HepG2 (cell line): ENCODE results near the gene PRKCI. TPM values are rescaled to one million over a fixed set of nuclear protein-coding genes. Genes with fewer than 3 reads are reported as not detected.

ENCODE experiments used
- JDP2 ChIP-seq: sonication (generic); formaldehyde crosslinking; IDR thresholded peaks from 2 replicates; pipeline ENCODE4 v1.8.1; 2022; ENCODE audit warnings: missing genetic modification reagents, borderline replicate concordance
- KAT8 ChIP-seq: IDR thresholded peaks from 2 replicates; pipeline ENCODE4 v1.6.1; 2016; ENCODE audit warnings: missing genetic modification reagents, missing compliant biosample characterization
- KDM5B ChIP-seq: sonication (generic); formaldehyde crosslinking; IDR thresholded peaks from 2 replicates; pipeline ENCODE4 v1.4.0; 2020; ENCODE audit warnings: missing genetic modification reagents, mild to moderate bottlenecking, borderline replicate concordance
- PHF21A ChIP-seq: sonication (generic); formaldehyde crosslinking; IDR thresholded peaks from 2 replicates; pipeline ENCODE4 v1.5.0; 2020; ENCODE audit warnings: mild to moderate bottlenecking, missing genetic modification reagents
- SCMH1 ChIP-seq: sonication (generic); formaldehyde crosslinking; IDR thresholded peaks from 2 replicates; pipeline ENCODE4 v1.9.0; 2021; ENCODE audit warnings: missing genetic modification reagents, mild to moderate bottlenecking, borderline replicate concordance
- TBX3 ChIP-seq: fragments of 450-650 bp; IDR thresholded peaks from 2 replicates; pipeline ENCODE4 v1.6.1; 2017; ENCODE audit warnings: antibody characterized with exemption, mild to moderate bottlenecking, inconsistent platforms, borderline replicate concordance
- TP53 ChIP-seq: sonication (generic); formaldehyde crosslinking; conservative IDR thresholded peaks from 2 replicates; pipeline ENCODE4 v1.4.0; 2020; ENCODE audit warnings: missing genetic modification reagents
- ZBTB7A ChIP-seq: sonication (generic); formaldehyde crosslinking; IDR thresholded peaks from 2 replicates; pipeline ENCODE4 v1.8.0; 2022; ENCODE audit warnings: mild to moderate bottlenecking, missing genetic modification reagents
- ZNF34 ChIP-seq: sonication (generic); formaldehyde crosslinking; IDR thresholded peaks from 2 replicates; pipeline ENCODE4 v1.4.0; 2020; ENCODE audit warnings: mild to moderate bottlenecking, missing genetic modification reagents, borderline replicate concordance
- polyA plus RNA-seq, 8 experiments: library from polyadenylated mRNA; depleted of rRNA in 3 of 8; stranded (reverse) in 7 of 8; unstranded in 1 of 8; fragments of >200 nt; fragmentation: Illumina TruSeq in 4 of 8; extraction: Trizol in 4 of 8; gene quantifications; 2 replicates each; pipeline versions ENCODE4 v1.2.1 to v1.2.3, GENCODE V29; 2011 to 2016; ENCODE audit warnings: low read depth in 4 of 8, missing spikeins in 1 of 8, mixed read lengths in 1 of 8; ENCODE audit not compliant: insufficient read depth in 1 of 8
- total RNA-seq, 5 experiments: library from RNA; depleted of rRNA; stranded (reverse); fragments of >200 nt; fragmentation: Illumina TruSeq; extraction: Trizol; gene quantifications; 2 replicates each; pipeline ENCODE4 v1.2.3, GENCODE V29; 2016; ENCODE audit warnings: low read depth in 1 of 5
- TF ChIP-seq, protein P1 (sequence below), 2 experiments: sonication (generic) in 1 of 2; formaldehyde crosslinking in 1 of 2; IDR thresholded peaks; 2 replicates each; pipeline versions ENCODE4 v1.6.1 to v1.9.0; 2014 to 2022; ENCODE audit warnings: antibody characterized with exemption in 1 of 2, borderline replicate concordance in 1 of 2, inconsistent platforms in 1 of 2, low read depth in 1 of 2, missing genetic modification reagents in 1 of 2
- TF ChIP-seq, protein P2 (sequence below): sonication (generic); formaldehyde crosslinking; IDR thresholded peaks from 2 replicates; pipeline ENCODE4 v1.4.0; 2020; ENCODE audit warnings: mild to moderate bottlenecking, missing genetic modification reagents, borderline replicate concordance
- TF ChIP-seq, protein P3 (sequence below), 2 experiments: IDR thresholded peaks; 2 replicates each; pipeline ENCODE4 v1.6.1; 2011 to 2012; ENCODE audit warnings: low read length in 2 of 2, borderline replicate concordance in 1 of 2, low read depth in 1 of 2, mild to moderate bottlenecking in 1 of 2, moderate library complexity in 1 of 2
- TF ChIP-seq, protein P4 (sequence below), 2 experiments: sonication (generic) in 1 of 2; formaldehyde crosslinking in 1 of 2; IDR thresholded peaks; 2 replicates each; pipeline versions ENCODE4 v1.4.0 to v1.6.1; 2018 to 2020; ENCODE audit warnings: missing genetic modification reagents in 2 of 2, borderline replicate concordance in 1 of 2, low read depth in 1 of 2, mild to moderate bottlenecking in 1 of 2, missing biosample characterization in 1 of 2

Gene PRKCI
- total and polyA plus RNA-seq, 2 of the 13 experiments (the other 11 are each of a cell fraction or from before 2014, with no cell fraction given) = 17.2 to 30.4 TPM

DNA sequence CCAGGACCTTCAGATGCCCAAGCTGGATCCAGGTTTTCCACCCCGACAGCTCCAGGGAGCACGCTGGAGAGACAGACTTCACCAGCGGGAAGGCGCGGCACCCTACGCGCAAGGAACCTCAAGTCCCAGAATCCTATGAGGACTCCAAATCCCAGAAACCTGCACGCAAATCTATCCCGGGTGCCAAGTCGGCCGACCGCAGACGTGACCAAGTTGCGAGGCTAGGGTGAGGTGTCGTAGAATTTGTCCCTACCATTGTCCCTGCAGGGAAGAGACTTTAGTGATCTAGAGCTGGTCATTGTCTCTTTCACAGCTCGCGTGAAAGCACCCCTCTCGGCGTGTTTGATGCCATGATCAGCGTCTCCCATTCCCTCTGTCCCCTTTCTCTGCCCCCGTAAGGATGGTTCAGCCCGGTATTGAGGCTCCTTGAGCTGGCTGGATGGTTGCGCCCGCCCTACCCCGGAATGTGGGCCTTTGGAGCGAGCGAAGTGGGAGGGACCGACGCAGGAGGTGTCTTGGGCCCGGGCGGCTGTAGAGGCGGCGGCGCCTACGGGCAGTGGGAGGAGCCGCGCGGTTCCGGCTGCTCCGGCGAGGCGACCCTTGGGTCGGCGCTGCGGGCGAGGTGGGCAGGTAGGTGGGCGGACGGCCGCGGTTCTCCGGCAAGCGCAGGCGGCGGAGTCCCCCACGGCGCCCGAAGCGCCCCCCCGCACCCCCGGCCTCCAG is at the start of gene PRKCI (continued):
- TF ChIP-seq, protein P1, sequence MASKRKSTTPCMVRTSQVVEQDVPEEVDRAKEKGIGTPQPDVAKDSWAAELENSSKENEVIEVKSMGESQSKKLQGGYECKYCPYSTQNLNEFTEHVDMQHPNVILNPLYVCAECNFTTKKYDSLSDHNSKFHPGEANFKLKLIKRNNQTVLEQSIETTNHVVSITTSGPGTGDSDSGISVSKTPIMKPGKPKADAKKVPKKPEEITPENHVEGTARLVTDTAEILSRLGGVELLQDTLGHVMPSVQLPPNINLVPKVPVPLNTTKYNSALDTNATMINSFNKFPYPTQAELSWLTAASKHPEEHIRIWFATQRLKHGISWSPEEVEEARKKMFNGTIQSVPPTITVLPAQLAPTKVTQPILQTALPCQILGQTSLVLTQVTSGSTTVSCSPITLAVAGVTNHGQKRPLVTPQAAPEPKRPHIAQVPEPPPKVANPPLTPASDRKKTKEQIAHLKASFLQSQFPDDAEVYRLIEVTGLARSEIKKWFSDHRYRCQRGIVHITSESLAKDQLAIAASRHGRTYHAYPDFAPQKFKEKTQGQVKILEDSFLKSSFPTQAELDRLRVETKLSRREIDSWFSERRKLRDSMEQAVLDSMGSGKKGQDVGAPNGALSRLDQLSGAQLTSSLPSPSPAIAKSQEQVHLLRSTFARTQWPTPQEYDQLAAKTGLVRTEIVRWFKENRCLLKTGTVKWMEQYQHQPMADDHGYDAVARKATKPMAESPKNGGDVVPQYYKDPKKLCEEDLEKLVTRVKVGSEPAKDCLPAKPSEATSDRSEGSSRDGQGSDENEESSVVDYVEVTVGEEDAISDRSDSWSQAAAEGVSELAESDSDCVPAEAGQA (IDR thresholded peaks at IDR 0.05; ENCODE audit: low read depth) = 0 out of 2 replicates have a peak, but pooled peaks have one; percentile 13
- TF ChIP-seq, protein P1 (CRISPR knock-in tag; IDR thresholded peaks at IDR 0.05; ENCODE audit: borderline replicate concordance) = no peak
- TF ChIP-seq, protein P2, sequence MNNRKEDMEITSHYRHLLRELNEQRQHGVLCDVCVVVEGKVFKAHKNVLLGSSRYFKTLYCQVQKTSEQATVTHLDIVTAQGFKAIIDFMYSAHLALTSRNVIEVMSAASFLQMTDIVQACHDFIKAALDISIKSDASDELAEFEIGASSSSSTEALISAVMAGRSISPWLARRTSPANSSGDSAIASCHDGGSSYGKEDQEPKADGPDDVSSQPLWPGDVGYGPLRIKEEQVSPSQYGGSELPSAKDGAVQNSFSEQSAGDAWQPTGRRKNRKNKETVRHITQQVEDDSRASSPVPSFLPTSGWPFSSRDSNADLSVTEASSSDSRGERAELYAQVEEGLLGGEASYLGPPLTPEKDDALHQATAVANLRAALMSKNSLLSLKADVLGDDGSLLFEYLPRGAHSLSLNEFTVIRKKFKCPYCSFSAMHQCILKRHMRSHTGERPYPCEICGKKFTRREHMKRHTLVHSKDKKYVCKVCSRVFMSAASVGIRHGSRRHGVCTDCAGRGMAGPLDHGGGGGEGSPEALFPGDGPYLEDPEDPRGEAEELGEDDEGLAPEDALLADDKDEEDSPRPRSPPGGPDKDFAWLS (CRISPR knock-in tag) = no peak
- peak; percentile 79; the same call in 1 of the 2 replicates for TF ChIP-seq TBX3
- no peak for TF ChIP-seq SCMH1 (CRISPR knock-in tag)
- TF ChIP-seq ZBTB7A (CRISPR knock-in tag) = no peak
- TF ChIP-seq ZNF34 (CRISPR knock-in tag) = 0 out of 2 replicates have a peak, but pooled peaks have one; percentile 58
- TF ChIP-seq, protein P3, sequence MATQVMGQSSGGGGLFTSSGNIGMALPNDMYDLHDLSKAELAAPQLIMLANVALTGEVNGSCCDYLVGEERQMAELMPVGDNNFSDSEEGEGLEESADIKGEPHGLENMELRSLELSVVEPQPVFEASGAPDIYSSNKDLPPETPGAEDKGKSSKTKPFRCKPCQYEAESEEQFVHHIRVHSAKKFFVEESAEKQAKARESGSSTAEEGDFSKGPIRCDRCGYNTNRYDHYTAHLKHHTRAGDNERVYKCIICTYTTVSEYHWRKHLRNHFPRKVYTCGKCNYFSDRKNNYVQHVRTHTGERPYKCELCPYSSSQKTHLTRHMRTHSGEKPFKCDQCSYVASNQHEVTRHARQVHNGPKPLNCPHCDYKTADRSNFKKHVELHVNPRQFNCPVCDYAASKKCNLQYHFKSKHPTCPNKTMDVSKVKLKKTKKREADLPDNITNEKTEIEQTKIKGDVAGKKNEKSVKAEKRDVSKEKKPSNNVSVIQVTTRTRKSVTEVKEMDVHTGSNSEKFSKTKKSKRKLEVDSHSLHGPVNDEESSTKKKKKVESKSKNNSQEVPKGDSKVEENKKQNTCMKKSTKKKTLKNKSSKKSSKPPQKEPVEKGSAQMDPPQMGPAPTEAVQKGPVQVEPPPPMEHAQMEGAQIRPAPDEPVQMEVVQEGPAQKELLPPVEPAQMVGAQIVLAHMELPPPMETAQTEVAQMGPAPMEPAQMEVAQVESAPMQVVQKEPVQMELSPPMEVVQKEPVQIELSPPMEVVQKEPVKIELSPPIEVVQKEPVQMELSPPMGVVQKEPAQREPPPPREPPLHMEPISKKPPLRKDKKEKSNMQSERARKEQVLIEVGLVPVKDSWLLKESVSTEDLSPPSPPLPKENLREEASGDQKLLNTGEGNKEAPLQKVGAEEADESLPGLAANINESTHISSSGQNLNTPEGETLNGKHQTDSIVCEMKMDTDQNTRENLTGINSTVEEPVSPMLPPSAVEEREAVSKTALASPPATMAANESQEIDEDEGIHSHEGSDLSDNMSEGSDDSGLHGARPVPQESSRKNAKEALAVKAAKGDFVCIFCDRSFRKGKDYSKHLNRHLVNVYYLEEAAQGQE (IDR thresholded peaks at IDR 0.05; ENCODE audit: borderline replicate concordance in 1 of 2, low read depth in 1 of 2, low read length in 2 of 2) = peak in 1 of 2 experiments; percentile 42; a peak in 1 of 4 replicates
- no peak for TF ChIP-seq TP53 (CRISPR knock-in tag)
- peak; percentile 60; the same call in 1 of the 2 replicates for TF ChIP-seq KAT8
- TF ChIP-seq KDM5B (CRISPR knock-in tag) = peak; percentile 78; the same call in 1 of the 2 replicates
- TF ChIP-seq, protein P4, sequence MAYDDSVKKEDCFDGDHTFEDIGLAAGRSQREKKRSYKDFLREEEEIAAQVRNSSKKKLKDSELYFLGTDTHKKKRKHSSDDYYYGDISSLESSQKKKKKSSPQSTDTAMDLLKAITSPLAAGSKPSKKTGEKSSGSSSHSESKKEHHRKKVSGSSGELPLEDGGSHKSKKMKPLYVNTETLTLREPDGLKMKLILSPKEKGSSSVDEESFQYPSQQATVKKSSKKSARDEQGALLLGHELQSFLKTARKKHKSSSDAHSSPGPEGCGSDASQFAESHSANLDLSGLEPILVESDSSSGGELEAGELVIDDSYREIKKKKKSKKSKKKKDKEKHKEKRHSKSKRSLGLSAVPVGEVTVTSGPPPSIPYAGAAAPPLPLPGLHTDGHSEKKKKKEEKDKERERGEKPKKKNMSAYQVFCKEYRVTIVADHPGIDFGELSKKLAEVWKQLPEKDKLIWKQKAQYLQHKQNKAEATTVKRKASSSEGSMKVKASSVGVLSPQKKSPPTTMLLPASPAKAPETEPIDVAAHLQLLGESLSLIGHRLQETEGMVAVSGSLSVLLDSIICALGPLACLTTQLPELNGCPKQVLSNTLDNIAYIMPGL (CRISPR knock-in tag; IDR thresholded peaks at IDR 0.05; ENCODE audit: borderline replicate concordance in 1 of 2, low read depth in 1 of 2) = peak; percentile 74; a peak in 3 of 4 replicates
- peak; percentile 78; the same call in 1 of the 2 replicates for TF ChIP-seq PHF21A (CRISPR knock-in tag)
- no peak for TF ChIP-seq JDP2
